HepG2 (cell line): Measurements from ENCODE around the gene CCNA2. TPM values are rescaled to one million over a fixed set of nuclear protein-coding genes. Genes with fewer than 3 reads are reported as not detected.
A peak's percentile ranks its signal among the peaks of the same experiment; 100 is the strongest.

Experiments used
- ATAC-seq: fragments of 200-7000 bp; cut with Tn5 transposase; 3 replicates; pipeline ENCODE4 v1.9.1; 2020; ENCODE audit warnings: mild to moderate bottlenecking, moderate library complexity
- BruUV-seq: library from RNA; stranded (reverse); fragments of 400-500 nt; replicated peaks from 2 replicates; lab custom pipeline; 2021; lab: Mats Ljungman, UMichigan
- CTCF ChIA-PET: fragments of 300-600 bp; formaldehyde crosslinking; extraction: SDS; loops from one replicate; lab custom pipeline; 2021; ENCODE audit warnings: low total read pairs, inconsistent platforms, low intra/inter-chr PET ratio; lab: Yijun Ruan, JAX
- POLR2A ChIA-PET: fragments of 350-600 bp; sonication (Branson Sonifier 250); formaldehyde crosslinking; loops from one replicate; lab custom pipeline; 2020; ENCODE audit warnings: antibody characterized with exemption, inconsistent platforms; lab: Yijun Ruan, JAX
- DNase-seq: peaks from one replicate; pipeline ENCODE4 v3.0.0-alpha.2; 2015; ENCODE audit warnings: low spot score
- FAIRE-seq: peaks from 3 replicates; lab custom pipeline; 2011; peaks lifted over from hg19 to GRCh38; lab: Jason Lieb, UNC
- H2AFZ ChIP-seq: one replicate; pipeline ENCODE4 v1.6.1; 2011; ENCODE audit warnings: low read length, inconsistent platforms
- H3K27ac ChIP-seq: fragments of 300-600 bp; 3 replicates; pipeline ENCODE4 v1.8.0; 2011; ENCODE audit warnings: mixed run types, mild to moderate bottlenecking, mixed read lengths, low read length, inconsistent platforms; ENCODE audit not compliant: insufficient read depth; ENCODE audit errors: extremely low read length
- H3K27me3 ChIP-seq, 2 experiments: fragments of 200-600 bp in 1 of 2; 2 replicates in 1 of 2; 3 replicates in 1 of 2; pipeline versions ENCODE4 v1.6.0 to v1.8.0; 2011; ENCODE audit warnings: low read length in 2 of 2, mild to moderate bottlenecking in 2 of 2, moderate library complexity in 2 of 2, inconsistent platforms in 1 of 2; ENCODE audit not compliant: insufficient read depth in 2 of 2, control insufficient read depth in 1 of 2
- H3K36me3 ChIP-seq, 2 experiments: fragments of 200-600 bp in 1 of 2; replicated peaks in 1 of 2; 2 replicates in 1 of 2; 3 replicates in 1 of 2; pipeline versions ENCODE4 v1.5.1 to v1.8.0; 2011; ENCODE audit warnings: low read length in 2 of 2, inconsistent platforms in 1 of 2; ENCODE audit not compliant: insufficient read depth in 2 of 2, control insufficient read depth in 1 of 2
- H3K4me1 ChIP-seq: 2 replicates; pipeline ENCODE4 v1.5.1; 2012; ENCODE audit warnings: low read length, inconsistent platforms; ENCODE audit not compliant: insufficient read depth
- H3K4me2 ChIP-seq: 2 replicates; pipeline ENCODE4 v1.6.0; 2011; ENCODE audit warnings: low read depth, low read length, inconsistent platforms
- H3K4me3 ChIP-seq, 3 experiments: fragments of 200-600 bp in 1 of 3; sonication (generic), shearing (Covaris generic) in 1 of 3; replicated peaks in 1 of 3; 2 replicates each; pipeline ENCODE4 v1.5.1; 2011 to 2016; ENCODE audit warnings: low read length in 3 of 3, inconsistent platforms in 2 of 3, low read depth in 2 of 3, mild to moderate bottlenecking in 2 of 3, control low read depth in 1 of 3, mixed read lengths in 1 of 3; ENCODE audit not compliant: insufficient read depth in 1 of 3
- H3K79me2 ChIP-seq: one replicate; pipeline ENCODE4 v1.6.1; 2011; ENCODE audit warnings: low read length, inconsistent platforms; ENCODE audit not compliant: insufficient read depth
- H3K9ac ChIP-seq: 2 replicates; pipeline ENCODE4 v1.6.0; 2011; ENCODE audit warnings: mild to moderate bottlenecking, low read depth, low read length, inconsistent platforms; ENCODE audit not compliant: insufficient read depth
- H3K9me3 ChIP-seq: 2 replicates; pipeline ENCODE4 v1.5.1; 2012; ENCODE audit warnings: mild to moderate bottlenecking, low read length
- H4K20me1 ChIP-seq: 2 replicates; pipeline ENCODE4 v1.6.0; 2011; ENCODE audit warnings: inconsistent platforms, mild to moderate bottlenecking, low read length, moderate library complexity; ENCODE audit not compliant: insufficient read depth
- ARID4A ChIP-seq: sonication (generic); formaldehyde crosslinking; IDR thresholded peaks from 2 replicates; pipeline ENCODE4 v1.5.0; 2020; ENCODE audit warnings: mild to moderate bottlenecking, missing genetic modification reagents, borderline replicate concordance
- ATM ChIP-seq: fragments of 450-650 bp; IDR thresholded peaks from 2 replicates; pipeline ENCODE4 v1.7.1; 2017; ENCODE audit warnings: mild to moderate bottlenecking, borderline replicate concordance
- LRRFIP1 ChIP-seq: sonication (generic); formaldehyde crosslinking; conservative IDR thresholded peaks from 2 replicates; pipeline ENCODE4 v1.4.0; 2020; ENCODE audit warnings: missing genetic modification reagents
- PRMT3 ChIP-seq: sonication (generic); formaldehyde crosslinking; IDR thresholded peaks from 2 replicates; pipeline ENCODE4 v1.8.1; 2022; ENCODE audit warnings: low read depth, mild to moderate bottlenecking, moderate library complexity, missing genetic modification reagents, borderline replicate concordance
- RAD51 ChIP-seq: fragments of 450-650 bp; IDR thresholded peaks from 2 replicates; pipeline ENCODE4 v1.6.1; 2016; ENCODE audit warnings: borderline replicate concordance
- ZC3H13 ChIP-seq: sonication (generic); formaldehyde crosslinking; IDR thresholded peaks from 2 replicates; pipeline ENCODE4 v1.8.1; 2023; ENCODE audit warnings: mild to moderate bottlenecking, missing genetic modification reagents, moderate library complexity
- ZFP37 ChIP-seq: sonication (generic); formaldehyde crosslinking; IDR thresholded peaks from 2 replicates; pipeline ENCODE4 v1.4.0; 2020; ENCODE audit warnings: missing genetic modification reagents, borderline replicate concordance
- ZNF264 ChIP-seq: sonication (generic); formaldehyde crosslinking; IDR thresholded peaks from 2 replicates; pipeline ENCODE4 v1.4.0; 2020; ENCODE audit warnings: missing genetic modification reagents
- WGBS: methylation state at CpG from one replicate; pipeline ENCODE4 v1.1.6; 2017; ENCODE audit warnings: low lambda C conversion rate; 5-methylcytosine and 5-hydroxymethylcytosine counted together
- in situ Hi-C: cut with HindIII; loops from 2 replicates; pipeline ENCODE4 v1.10.0; 2017; ENCODE audit warnings: low pct_unique_long_range_greater_than_20kb; ENCODE audit not compliant: extremely low pct_ligation_motif_present
- intact Hi-C: fragments of 100-400 bp; cut with micrococcal nuclease; formaldehyde crosslinking; loops from one replicate; pipeline ENCODE4 v1.10.0; 2022; ENCODE audit not compliant: unreplicated experiment
- polyA plus RNA-seq, 8 experiments: library from polyadenylated mRNA; depleted of rRNA in 3 of 8; stranded (reverse) in 7 of 8; unstranded in 1 of 8; fragments of >200 nt; fragmentation: Illumina TruSeq in 4 of 8; extraction: Trizol in 4 of 8; gene quantifications; 2 replicates each; pipeline versions ENCODE4 v1.2.1 to v1.2.3, GENCODE V29; 2011 to 2016; ENCODE audit warnings: low read depth in 4 of 8, missing spikeins in 1 of 8, mixed read lengths in 1 of 8; ENCODE audit not compliant: insufficient read depth in 1 of 8
- total RNA-seq, 5 experiments: library from RNA; depleted of rRNA; stranded (reverse); fragments of >200 nt; fragmentation: Illumina TruSeq; extraction: Trizol; gene quantifications; 2 replicates each; pipeline ENCODE4 v1.2.3, GENCODE V29; 2016; ENCODE audit warnings: low read depth in 1 of 5

Gene CCNA2
- total and polyA plus RNA-seq, 2 of the 13 experiments (the other 11 are each of a cell fraction or from before 2014, with no cell fraction given) = 31.3 to 105 TPM

GRCh38 chr4:121784975-121785374, 38.7 kb downstream of the CCNA2 start (continued):
- no peak for TF ChIP-seq PRMT3
- TF ChIP-seq RAD51 = no peak
- no peak for TF ChIP-seq LRRFIP1 (CRISPR knock-in tag)
- TF ChIP-seq ARID4A = no peak
- no peak for TF ChIP-seq ZC3H13 (CRISPR knock-in tag)

- in situ Hi-C loops = no loop called here
- 80% methylated on average over 1 of the region's 1 CpG for WGBS
- Histone ChIP-seq H3K4me2 (no peak overlapping the region), H3K27ac (no peak overlapping the region), H3K27me3 (no peaks in the 10 kb centered on the region), H3K9me3 (no peaks in the 10 kb centered on the region), H4K20me1 (no peaks in the 10 kb centered on the region), H3K36me3 (no peaks in the 10 kb centered on the region), H3K9ac (no peak overlapping the region), H2AFZ (no peak overlapping the region), H3K79me2 (no peaks in the 10 kb centered on the region), H3K4me1 (no peaks in the 10 kb centered on the region), H3K4me3 (no peak overlapping the region)
- DNase-seq (no peak), FAIRE-seq (no peak), ATAC-seq (no peak)
- POLR2A ChIA-PET = no interaction called here
- CTCF ChIA-PET = no interaction called here
- no TSS peak for BruUV-seq
- intact Hi-C loops = no loop called here
- TF ChIP-seq ZFP37 (CRISPR knock-in tag) = no peak
- TF ChIP-seq ZNF264 = peak; percentile 83; the same call in 1 of the 2 replicates
- no peak for TF ChIP-seq ATM
Observed at GRCh38 chr4:121784401-121784800, 39.3 kb downstream of the CCNA2 start.
